ENCODE data around the gene ANK3. TPM values are rescaled to one million over a fixed set of nuclear protein-coding genes. Genes with fewer than 3 reads are reported as not detected.

The ANK3 gene
- total and polyA plus RNA-seq, 2 experiments from 2014 or later: 46.5 to 85.2 TPM

GRCh38 chr10:60395711-60396110 is 6.0 kb upstream of the ANK3 start (continued):
- TF ChIP-seq ZNF462 (CRISPR knock-in tag; IDR thresholded peaks at IDR 0.05) (no peak), CTCF (conservative IDR thresholded peaks at IDR 0.05; ENCODE audit: low read depth in 2 of 2) (no peak), CREB1 (CRISPR knock-in tag; IDR thresholded peaks at IDR 0.05; ENCODE audit: low read depth) (no peak), ZNF331 (CRISPR knock-in tag; IDR thresholded peaks at IDR 0.05; ENCODE audit: low read depth) (no peak), EZH2 (IDR thresholded peaks at IDR 0.05; ENCODE audit: low read depth, unreplicated experiment) (no peak)

GRCh38 chr10:60394446-60394845 is 4.8 kb upstream of the ANK3 start:
- DNase-seq (ENCODE audit: low spot score) (no peak), ATAC-seq (no peak)
- Mint-ChIP-seq H3K4me3 (no peak overlapping the region), H3K27me3 (ENCODE audit: insufficient read depth, low read depth, poor library complexity) (no peaks in the 10 kb centered on the region), H3K27ac (no peak overlapping the region), H3K36me3 (ENCODE audit: low read depth) (no peaks in the 10 kb centered on the region), H3K4me1 (peaks cover 16% of the 10 kb centered on the region), H3K9me3 (no peaks in the 10 kb centered on the region)
- Histone ChIP-seq H3K4me2 (no peak overlapping the region), H2AFZ (no peak overlapping the region), H4K20me1 (replicated peaks; ENCODE audit: insufficient read depth) (no peaks in the 10 kb centered on the region), H3K4me3 (no peak overlapping the region), H3F3A (replicated peaks; ENCODE audit: low read depth) (no peaks in the 10 kb centered on the region), H3K36me3 (ENCODE audit: insufficient read depth) (no peaks in the 10 kb centered on the region), H3K27me3 (ENCODE audit: insufficient read depth) (no peaks in the 10 kb centered on the region), H3K79me2 (replicated peaks; ENCODE audit: insufficient read depth) (no peaks in the 10 kb centered on the region), H3K4me1 (ENCODE audit: insufficient read depth) (peaks cover 12% of the 10 kb centered on the region), H3K27ac (ENCODE audit: low read depth) (no peak overlapping the region), H3K9me2 (ENCODE audit: insufficient read depth) (no peaks in the 10 kb centered on the region)
- TF ChIP-seq JUNB (IDR thresholded peaks at IDR 0.05; ENCODE audit: unreplicated experiment) (no peak), STAT1 (IDR thresholded peaks at IDR 0.05; ENCODE audit: unreplicated experiment) (no peak), ZNF462 (CRISPR knock-in tag; IDR thresholded peaks at IDR 0.05) (no peak), CREB1 (CRISPR knock-in tag; IDR thresholded peaks at IDR 0.05; ENCODE audit: low read depth) (no peak)

All from GM23338 (cell line).